HG02678 (cell line): ENCODE results near the gene CASZ1.

Experiments
- ATAC-seq: cut with Tn5 transposase; IDR thresholded peaks from one replicate; pipeline ENCODE4 v1.9.1; 2021; ENCODE audit warnings: mild to moderate bottlenecking, moderate library complexity; ENCODE audit not compliant: unreplicated experiment

CASZ1 gene

GRCh38 chr1:10776190-10776905, 20.1 kb downstream of the CASZ1 start:
- no peak for ATAC-seq

GRCh38 chr1:10775763-10776162, 20.7 kb downstream of the CASZ1 start:
- no peak for ATAC-seq

- ATAC-seq, result no peak
These were observed 21.7 kb downstream of the CASZ1 start for GRCh38 chr1:10774615-10775310.

GRCh38 chr1:10773851-10774614, 22.4 kb downstream of the CASZ1 start:
- no peak for ATAC-seq

- ATAC-seq, result no peak
These were observed 23.1 kb downstream of the CASZ1 start for GRCh38 chr1:10773376-10773775.

GRCh38 chr1:10772711-10773110, 23.7 kb downstream of the CASZ1 start:
- no peak for ATAC-seq

- ATAC-seq, result no peak
These were observed 24.7 kb downstream of the CASZ1 start for GRCh38 chr1:10771789-10772188.

- no peak for ATAC-seq
These were observed 27.9 kb downstream of the CASZ1 start for GRCh38 chr1:10768552-10768951.

- ATAC-seq, result no peak
These were observed 29.2 kb downstream of the CASZ1 start for GRCh38 chr1:10767282-10767681.

- ATAC-seq, result no peak
These were observed 30.5 kb downstream of the CASZ1 start for GRCh38 chr1:10765734-10766478.

- ATAC-seq, result no peak
These were observed 31.1 kb downstream of the CASZ1 start for GRCh38 chr1:10765304-10765703.

GRCh38 chr1:10764296-10764798, 32.1 kb downstream of the CASZ1 start:
- ATAC-seq, result no peak

GRCh38 chr1:10762875-10763274, 33.6 kb downstream of the CASZ1 start:
- ATAC-seq, result no peak

- no peak for ATAC-seq
These were observed 34.3 kb downstream of the CASZ1 start for GRCh38 chr1:10762153-10762523.

- no peak for ATAC-seq
These were observed 34.8 kb downstream of the CASZ1 start for GRCh38 chr1:10761503-10762152.

GRCh38 chr1:10760566-10761502, 35.6 kb downstream of the CASZ1 start:
- no peak for ATAC-seq

GRCh38 chr1:10759413-10760200, 36.8 kb downstream of the CASZ1 start:
- ATAC-seq, result no peak

- no peak for ATAC-seq
These were observed 39.6 kb downstream of the CASZ1 start for GRCh38 chr1:10756842-10757241.
